HEK293T (cell line): Measurements from ENCODE around the gene MTHFR.

Source experiments
- CTCF ChIA-PET: fragments of 350-600 bp; formaldehyde crosslinking; extraction: SDS; loops from one replicate; lab custom pipeline; 2021; ENCODE audit warnings: antibody characterized with exemption, inconsistent platforms; lab: Yijun Ruan, JAX
- POLR2A ChIA-PET: fragments of 350-600 bp; formaldehyde crosslinking; extraction: SDS; loops from one replicate; lab custom pipeline; 2020; ENCODE audit warnings: antibody characterized with exemption, inconsistent platforms; lab: Yijun Ruan, JAX
- DNase-seq: peaks from one replicate; pipeline ENCODE4 v3.0.0; 2012; ENCODE audit warnings: mixed read lengths; ENCODE audit errors: extremely low spot score
- ARNT ChIP-seq: fragments of 450-650 bp; IDR thresholded peaks from 2 replicates; pipeline ENCODE4 v1.6.1; 2017; ENCODE audit warnings: mild to moderate bottlenecking
- BHLHE40 ChIP-seq: fragments of 450-650 bp; IDR thresholded peaks from 2 replicates; pipeline ENCODE4 v1.6.1; 2016; ENCODE audit warnings: mild to moderate bottlenecking, moderate library complexity, borderline replicate concordance
- CTBP1 ChIP-seq: fragments of 450-650 bp; IDR thresholded peaks from 2 replicates; pipeline ENCODE4 v1.6.1; 2016; ENCODE audit warnings: borderline replicate concordance
- ELF4 ChIP-seq: fragments of 450-650 bp; IDR thresholded peaks from 2 replicates; pipeline ENCODE4 v1.6.1; 2017; ENCODE audit warnings: antibody characterized with exemption
- FOXA1 ChIP-seq: fragments of 450-650 bp; IDR thresholded peaks from 2 replicates; pipeline ENCODE4 v1.6.1; 2016; ENCODE audit warnings: mild to moderate bottlenecking
- FOXK2 ChIP-seq: fragments of 450-650 bp; IDR thresholded peaks from 2 replicates; pipeline ENCODE4 v1.6.1; 2016; ENCODE audit warnings: mild to moderate bottlenecking
- FOXM1 ChIP-seq: fragments of 450-650 bp; IDR thresholded peaks from 2 replicates; pipeline ENCODE4 v1.6.1; 2017; ENCODE audit warnings: mild to moderate bottlenecking, borderline replicate concordance
- L3MBTL2 ChIP-seq: fragments of 450-650 bp; conservative IDR thresholded peaks from 2 replicates; pipeline ENCODE4 v1.6.1; 2016; ENCODE audit warnings: mild to moderate bottlenecking
- LEF1 ChIP-seq: fragments of 450-650 bp; IDR thresholded peaks from 2 replicates; pipeline ENCODE4 v1.6.1; 2017; ENCODE audit warnings: mild to moderate bottlenecking, borderline replicate concordance
- NFRKB ChIP-seq: fragments of 450-650 bp; IDR thresholded peaks from 2 replicates; pipeline ENCODE4 v1.6.1; 2016; ENCODE audit warnings: mild to moderate bottlenecking, moderate library complexity
- PKNOX1 ChIP-seq: fragments of 450-650 bp; IDR thresholded peaks from 2 replicates; pipeline ENCODE4 v1.6.1; 2016
- SP1 ChIP-seq: fragments of 450-650 bp; IDR thresholded peaks from 2 replicates; pipeline ENCODE4 v1.6.1; 2017
- SUZ12 ChIP-seq: fragments of 450-650 bp; IDR thresholded peaks from 2 replicates; pipeline ENCODE4 v1.6.1; 2016; ENCODE audit warnings: mild to moderate bottlenecking
- TARDBP ChIP-seq: fragments of 450-650 bp; IDR thresholded peaks from 2 replicates; pipeline ENCODE4 v1.6.1; 2016
- ZNF384 ChIP-seq: fragments of 450-650 bp; IDR thresholded peaks from 2 replicates; pipeline ENCODE4 v1.6.1; 2016

The MTHFR gene

GRCh38 chr1:11786168-11786567 lies 19.6 kb downstream of the MTHFR start:
- ChIA-PET POLR2A (no interaction called here), CTCF (interaction anchor here (0.6 to 1.5 kb wide), 4 partner anchors 9 to 1159 kb away, joined by 4 to 8 read pairs (median 5); no protein-coding TSS in a partner anchor)
- no peak for DNase-seq
- TF ChIP-seq L3MBTL2 (no peak), ELF4 (no peak), ZNF384 (no peak), BHLHE40 (no peak), NFRKB (no peak), ARNT (no peak), PKNOX1 (no peak), TARDBP (no peak), SUZ12 (no peak)

GRCh38 chr1:11784993-11785769 lies 20.6 kb downstream of the MTHFR start:
- DNase-seq: peak; percentile 75
- CTCF ChIA-PET: interaction anchor here (0.6 to 1.5 kb wide), 8 partner anchors 9 to 1158 kb away, joined by 3 to 8 read pairs (median 4); no protein-coding TSS in a partner anchor
- TF ChIP-seq PKNOX1: no peak
- TF ChIP-seq CTBP1: no peak
- no peak for TF ChIP-seq BHLHE40
- no peak for TF ChIP-seq ELF4
- no peak for TF ChIP-seq FOXA1
- no peak for TF ChIP-seq ZNF384
- TF ChIP-seq ARNT: no peak
- POLR2A ChIA-PET: no interaction called here

- TF ChIP-seq FOXK2 (no peak), ZNF384 (no peak), CTBP1 (no peak), SP1 (no peak), LEF1 (no peak), TARDBP (no peak), PKNOX1 (no peak), ELF4 (no peak), FOXM1 (no peak), NFRKB (no peak), BHLHE40 (no peak), SUZ12 (no peak), L3MBTL2 (no peak), FOXA1 (no peak), ARNT (no peak)
- no peak for DNase-seq
- CTCF ChIA-PET: interaction anchor here (0.6 to 1.5 kb wide), 6 partner anchors 8 to 110 kb away, joined by 3 to 8 read pairs (median 4); no protein-coding TSS in a partner anchor
- POLR2A ChIA-PET: no interaction called here
Observed at GRCh38 chr1:11784256-11784992, 21.3 kb downstream of the MTHFR start.

- POLR2A ChIA-PET: no interaction called here
- CTCF ChIA-PET: no interaction called here
- no peak for DNase-seq
- no peak for TF ChIP-seq TARDBP
- no peak for TF ChIP-seq PKNOX1
- no peak for TF ChIP-seq LEF1
- no peak for TF ChIP-seq L3MBTL2
- TF ChIP-seq CTBP1: no peak
- no peak for TF ChIP-seq BHLHE40
- TF ChIP-seq FOXM1: no peak
- no peak for TF ChIP-seq ZNF384
- TF ChIP-seq SUZ12: no peak
- TF ChIP-seq SP1: no peak
Observed at GRCh38 chr1:11783556-11783955, 22.2 kb downstream of the MTHFR start.

GRCh38 chr1:11782127-11782708 lies 23.5 kb downstream of the MTHFR start:
- TF ChIP-seq ZNF384: no peak
- TF ChIP-seq FOXM1: no peak
- TF ChIP-seq PKNOX1: no peak
- TF ChIP-seq SUZ12: no peak
- no peak for TF ChIP-seq TARDBP
- TF ChIP-seq SP1: no peak
- TF ChIP-seq ELF4: no peak
- TF ChIP-seq NFRKB: no peak
- CTCF ChIA-PET: no interaction called here
- no peak for DNase-seq
- POLR2A ChIA-PET: interaction anchor here (0.5 kb wide), 1 partner anchor 1889 kb away, joined by 3 read pairs; no protein-coding TSS in a partner anchor
